Measurements from ENCODE around the gene ZBED5. TPM values are rescaled to one million over a fixed set of nuclear protein-coding genes. Genes with fewer than 3 reads are reported as not detected.

Gene ZBED5
- total RNA-seq, 4 donors from 2014 or later: 27.3 to 36.5 (median 28.3) TPM

DNA sequence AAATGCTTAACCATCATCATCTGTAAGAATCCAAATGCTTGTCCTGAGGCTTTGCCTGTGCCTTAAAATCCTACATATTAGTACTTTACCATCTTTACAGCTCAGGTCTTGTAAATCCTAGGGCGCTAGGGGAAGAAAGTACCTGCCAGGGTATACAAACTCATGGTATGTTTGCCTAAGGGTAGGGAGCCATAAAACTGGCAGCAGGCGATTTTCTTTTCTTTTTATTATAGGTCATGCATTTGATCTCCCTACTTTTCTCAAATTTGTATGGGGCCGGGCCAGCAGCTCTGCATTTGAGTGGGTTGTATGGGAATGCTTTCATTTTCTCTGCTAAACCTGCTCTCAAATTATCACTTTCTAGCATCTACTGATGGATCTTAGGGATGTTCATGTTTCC lies 24.0 kb upstream of the ZBED5 start:
- WGBS: 98% methylated on average over 3 of the region's 3 CpGs
- no peak for DNase-seq (ENCODE audit: extremely low spot score)
- no peaks in the 10 kb centered on the region for H3K36me3 ChIP-seq
- H3K27ac ChIP-seq (replicated peaks in 1 of 4): no peak overlapping the region
- TF ChIP-seq, protein P1, sequence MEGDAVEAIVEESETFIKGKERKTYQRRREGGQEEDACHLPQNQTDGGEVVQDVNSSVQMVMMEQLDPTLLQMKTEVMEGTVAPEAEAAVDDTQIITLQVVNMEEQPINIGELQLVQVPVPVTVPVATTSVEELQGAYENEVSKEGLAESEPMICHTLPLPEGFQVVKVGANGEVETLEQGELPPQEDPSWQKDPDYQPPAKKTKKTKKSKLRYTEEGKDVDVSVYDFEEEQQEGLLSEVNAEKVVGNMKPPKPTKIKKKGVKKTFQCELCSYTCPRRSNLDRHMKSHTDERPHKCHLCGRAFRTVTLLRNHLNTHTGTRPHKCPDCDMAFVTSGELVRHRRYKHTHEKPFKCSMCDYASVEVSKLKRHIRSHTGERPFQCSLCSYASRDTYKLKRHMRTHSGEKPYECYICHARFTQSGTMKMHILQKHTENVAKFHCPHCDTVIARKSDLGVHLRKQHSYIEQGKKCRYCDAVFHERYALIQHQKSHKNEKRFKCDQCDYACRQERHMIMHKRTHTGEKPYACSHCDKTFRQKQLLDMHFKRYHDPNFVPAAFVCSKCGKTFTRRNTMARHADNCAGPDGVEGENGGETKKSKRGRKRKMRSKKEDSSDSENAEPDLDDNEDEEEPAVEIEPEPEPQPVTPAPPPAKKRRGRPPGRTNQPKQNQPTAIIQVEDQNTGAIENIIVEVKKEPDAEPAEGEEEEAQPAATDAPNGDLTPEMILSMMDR (IDR thresholded peaks at IDR 0.05): no peak
- TF ChIP-seq POLR2A (IDR thresholded peaks at IDR 0.05; ENCODE audit: low read depth) (no peak), POLR2AphosphoS5 (IDR thresholded peaks at IDR 0.05) (no peak), EP300 (IDR thresholded peaks at IDR 0.05) (no peak)
- intact Hi-C loops (cut with DNase I): no loop called here
- no peaks in the 10 kb centered on the region for H3K27me3 ChIP-seq
- H3K4me1 ChIP-seq: peaks cover 6 to 29% (median 24%) of the 10 kb centered on the region in 4 donors
- H3K4me3 ChIP-seq: no peak overlapping the region
- H3K9me3 ChIP-seq: no peaks in the 10 kb centered on the region

DNA sequence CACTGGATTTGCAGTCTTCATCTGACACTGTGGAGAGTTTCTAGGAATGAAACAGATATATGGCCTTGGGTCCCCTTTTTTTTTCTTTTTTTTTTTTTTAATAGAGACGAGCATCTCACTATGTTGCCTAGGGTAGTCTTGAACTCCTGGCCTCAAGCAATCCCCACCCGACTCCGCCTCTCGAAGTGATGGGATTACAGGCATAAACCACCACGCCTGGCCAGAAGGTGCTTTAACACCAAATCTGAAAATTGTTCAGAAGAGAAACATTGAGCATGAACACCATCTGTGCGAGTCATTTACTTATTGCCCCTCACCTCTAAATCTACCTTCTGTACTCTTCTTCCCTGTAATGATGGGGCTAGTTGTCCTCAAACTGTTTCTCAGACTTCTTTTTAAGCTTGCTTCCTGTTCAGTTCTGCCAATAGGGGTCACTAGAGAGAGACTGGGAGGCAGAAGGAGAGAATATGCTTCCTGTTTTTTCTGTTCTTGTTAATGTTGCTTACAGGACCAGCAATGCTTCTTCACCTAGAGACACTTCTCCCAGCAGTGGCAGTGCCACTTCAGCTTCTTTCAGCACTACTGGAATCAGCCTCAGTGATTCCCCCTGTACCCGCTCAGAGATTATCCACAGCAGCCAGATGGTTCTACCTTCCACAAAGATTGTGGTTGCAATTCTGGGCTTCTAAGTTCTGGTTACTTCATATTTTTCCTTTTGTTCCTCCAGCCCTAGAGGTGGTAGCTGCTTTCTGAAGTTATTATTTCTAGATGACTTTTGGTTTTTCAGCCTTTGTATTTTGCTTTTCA lies 20.8 kb upstream of the ZBED5 start:
- intact Hi-C loops (cut with DNase I): no loop called here
- TF ChIP-seq, protein P1 (IDR thresholded peaks at IDR 0.05): peak; percentile 59 to 76 (median 61)
- TF ChIP-seq POLR2AphosphoS5 (IDR thresholded peaks at IDR 0.05): no peak
- Histone ChIP-seq H3K9me3 (no peaks in the 10 kb centered on the region), H3K27me3 (no peaks in the 10 kb centered on the region), H3K4me3 (no peak overlapping the region), H3K36me3 (no peaks in the 10 kb centered on the region), H3K27ac (replicated peaks in 1 of 4) (peak overlapping the region in 1 of 4 donors; percentile 19), H3K4me1 (peaks cover 0 to 20% (median 10%) of the 10 kb centered on the region in 4 donors)
- no peak for DNase-seq (ENCODE audit: extremely low spot score)
- WGBS: 96% methylated on average over 7 of the region's 7 CpGs

DNA sequence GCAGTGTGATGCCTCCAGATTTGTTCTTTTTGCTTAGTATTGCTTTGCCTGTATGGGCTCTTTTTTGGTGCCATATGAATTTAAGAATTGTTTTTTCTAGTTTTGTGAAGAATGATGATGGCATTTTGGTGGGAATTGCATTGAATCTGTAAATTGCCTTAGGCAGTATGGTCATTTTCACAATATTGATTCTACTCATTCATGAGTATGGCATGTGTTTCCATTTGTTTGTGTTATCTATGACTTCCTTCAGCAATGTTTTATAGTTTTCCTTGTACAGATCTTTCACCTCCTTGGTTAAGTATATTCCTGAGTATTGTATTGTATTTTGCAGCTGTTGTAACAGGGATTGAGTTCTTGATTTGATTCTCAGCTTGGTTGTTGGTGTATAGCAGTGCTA lies 18.3 kb upstream of the ZBED5 start:
- Histone ChIP-seq H3K27me3 (no peaks in the 10 kb centered on the region), H3K9me3 (peaks cover 0 to 18% (median 11%) of the 10 kb centered on the region in 4 donors), H3K4me3 (no peak overlapping the region), H3K27ac (replicated peaks in 1 of 4) (no peak overlapping the region), H3K36me3 (no peaks in the 10 kb centered on the region), H3K4me1 (peaks cover 0 to 20% (median 10%) of the 10 kb centered on the region in 4 donors)
- DNase-seq (ENCODE audit: extremely low spot score): no peak
- intact Hi-C loops (cut with DNase I): no loop called here
- TF ChIP-seq, protein P1 (IDR thresholded peaks at IDR 0.05): no peak
- TF ChIP-seq POLR2AphosphoS5 (IDR thresholded peaks at IDR 0.05) (no peak), POLR2A (IDR thresholded peaks at IDR 0.05; ENCODE audit: low read depth) (no peak), EP300 (IDR thresholded peaks at IDR 0.05) (no peak)

DNA sequence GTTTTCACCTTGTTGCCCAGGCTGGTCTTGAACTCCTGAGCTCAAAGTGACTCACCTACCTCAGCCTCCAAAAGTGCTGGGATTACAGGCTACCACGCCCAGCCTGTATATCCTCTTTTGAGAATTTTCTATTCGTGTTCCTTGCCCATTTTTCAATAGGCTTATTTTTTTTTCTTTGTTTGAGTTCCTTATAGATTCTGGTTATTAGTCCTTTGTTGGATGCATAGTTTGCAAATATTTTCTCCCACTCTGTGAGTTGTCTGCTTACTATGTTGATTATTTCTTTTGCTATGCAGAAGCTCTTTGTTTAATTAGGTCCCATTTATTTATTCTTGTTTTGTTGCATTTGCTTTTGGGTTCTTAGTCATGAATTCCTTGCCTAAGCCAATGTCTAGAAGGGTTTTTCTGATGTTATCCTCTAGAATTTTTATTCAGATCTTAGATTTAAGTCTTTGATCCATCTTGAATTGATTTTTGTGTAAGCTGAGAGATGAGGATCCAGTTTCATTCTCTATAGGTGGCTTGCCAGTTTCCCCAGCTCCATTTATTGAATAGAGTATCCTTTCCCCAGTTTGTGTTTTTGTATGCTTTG lies 17.7 kb upstream of the ZBED5 start:
- peaks cover 0 to 20% (median 10%) of the 10 kb centered on the region in 4 donors for H3K4me1 ChIP-seq

DNA sequence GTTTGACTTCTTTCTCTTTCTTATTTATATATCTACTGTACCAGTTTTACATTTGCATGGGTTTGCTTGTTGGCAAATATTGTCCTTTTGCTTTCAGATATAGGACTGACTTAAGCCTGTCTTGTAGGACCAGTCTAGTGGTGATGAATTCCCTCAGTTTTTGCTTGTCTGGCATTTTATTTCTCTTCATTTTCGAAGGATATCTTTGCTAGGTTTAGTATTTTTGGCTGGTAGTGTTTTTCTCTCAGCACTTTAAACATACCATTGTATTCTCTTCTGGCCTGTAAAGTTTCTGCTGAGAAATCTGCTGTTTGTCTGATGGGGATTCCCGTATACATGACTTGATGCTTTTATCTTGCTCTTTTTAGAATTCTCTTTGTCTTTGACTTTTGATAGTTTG lies 14.2 kb upstream of the ZBED5 start:
- H3K4me3 ChIP-seq: no peak overlapping the region
- H3K4me1 ChIP-seq: peaks cover 0 to 15% (median 10%) of the 10 kb centered on the region in 4 donors
- no peaks in the 10 kb centered on the region for H3K36me3 ChIP-seq
- peaks cover 0 to 18% (median 11%) of the 10 kb centered on the region in 4 donors for H3K9me3 ChIP-seq
- H3K27ac ChIP-seq (replicated peaks in 1 of 4): no peak overlapping the region
- TF ChIP-seq POLR2A (IDR thresholded peaks at IDR 0.05; ENCODE audit: low read depth) (no peak), POLR2AphosphoS5 (IDR thresholded peaks at IDR 0.05) (no peak), EP300 (IDR thresholded peaks at IDR 0.05) (no peak)
- TF ChIP-seq, protein P1 (IDR thresholded peaks at IDR 0.05): no peak
- intact Hi-C loops (cut with DNase I): no loop called here
- DNase-seq (ENCODE audit: extremely low spot score): no peak
- H3K27me3 ChIP-seq: no peaks in the 10 kb centered on the region
- 95% methylated on average over 2 of the region's 2 CpGs for WGBS

More for the DNA sequence above, 17.7 kb upstream of the ZBED5 start:
- 85% methylated on average over 2 of the region's 2 CpGs for WGBS
- TF ChIP-seq POLR2AphosphoS5 (IDR thresholded peaks at IDR 0.05) (no peak), POLR2A (IDR thresholded peaks at IDR 0.05; ENCODE audit: low read depth) (no peak), EP300 (IDR thresholded peaks at IDR 0.05) (no peak)
- peaks cover 0 to 18% (median 11%) of the 10 kb centered on the region in 4 donors for H3K9me3 ChIP-seq
- DNase-seq (ENCODE audit: extremely low spot score): no peak
- H3K27ac ChIP-seq (replicated peaks in 1 of 4): no peak overlapping the region
- intact Hi-C loops (cut with DNase I): no loop called here
- H3K27me3 ChIP-seq: no peaks in the 10 kb centered on the region
- H3K4me3 ChIP-seq: no peak overlapping the region
- H3K36me3 ChIP-seq: no peaks in the 10 kb centered on the region
